HG03558 (cell line): ENCODE results near the gene PAXIP1.

Experiments
- ATAC-seq: cut with Tn5 transposase; IDR thresholded peaks from one replicate; pipeline ENCODE4 v1.9.1; 2021; ENCODE audit warnings: moderate number of reproducible peaks; ENCODE audit not compliant: unreplicated experiment; ENCODE audit errors: extremely low read depth

Gene PAXIP1

GRCh38 chr7:154996101-154996500 is 6.8 kb downstream of the PAXIP1 start:
- no peak for ATAC-seq

- ATAC-seq: no peak
Observed at GRCh38 chr7:154994996-154995395, 7.9 kb downstream of the PAXIP1 start.

GRCh38 chr7:154990964-154991540 is 11.9 kb downstream of the PAXIP1 start:
- no peak for ATAC-seq

GRCh38 chr7:154987571-154987970 is 15.4 kb downstream of the PAXIP1 start:
- ATAC-seq: no peak

GRCh38 chr7:154986200-154986945 is 16.6 kb downstream of the PAXIP1 start:
- ATAC-seq: no peak

- ATAC-seq: no peak
Observed at GRCh38 chr7:154985230-154985629, 17.7 kb downstream of the PAXIP1 start.

GRCh38 chr7:154984601-154985188 is 18.2 kb downstream of the PAXIP1 start:
- no peak for ATAC-seq

- no peak for ATAC-seq
Observed at GRCh38 chr7:154978017-154978416, 24.9 kb downstream of the PAXIP1 start.

GRCh38 chr7:154977250-154977649 is 25.7 kb downstream of the PAXIP1 start:
- no peak for ATAC-seq

GRCh38 chr7:154976844-154977243 is 26.1 kb downstream of the PAXIP1 start:
- no peak for ATAC-seq

- no peak for ATAC-seq
Observed at GRCh38 chr7:154975984-154976383, 26.9 kb downstream of the PAXIP1 start.

GRCh38 chr7:154973381-154973780 is 29.5 kb downstream of the PAXIP1 start:
- no peak for ATAC-seq

- no peak for ATAC-seq
Observed at GRCh38 chr7:154968336-154969001, 34.5 kb downstream of the PAXIP1 start.

GRCh38 chr7:154967401-154967955 is 35.4 kb downstream of the PAXIP1 start:
- no peak for ATAC-seq

- no peak for ATAC-seq
Observed at GRCh38 chr7:154965014-154965413, 37.9 kb downstream of the PAXIP1 start.

GRCh38 chr7:154960063-154960790 is 42.7 kb downstream of the PAXIP1 start:
- no peak for ATAC-seq

GRCh38 chr7:154956427-154956826 is 46.5 kb downstream of the PAXIP1 start:
- ATAC-seq: no peak

- no peak for ATAC-seq
Observed at GRCh38 chr7:154953006-154953684, 49.8 kb downstream of the PAXIP1 start.

- no peak for ATAC-seq
Observed at GRCh38 chr7:154950960-154951359, 52.0 kb downstream of the PAXIP1 start.

- no peak for ATAC-seq
Observed at GRCh38 chr7:154947604-154948003, 55.3 kb downstream of the PAXIP1 start.
